Measurements from ENCODE around the gene NPAS3.

Gene NPAS3

DNA sequence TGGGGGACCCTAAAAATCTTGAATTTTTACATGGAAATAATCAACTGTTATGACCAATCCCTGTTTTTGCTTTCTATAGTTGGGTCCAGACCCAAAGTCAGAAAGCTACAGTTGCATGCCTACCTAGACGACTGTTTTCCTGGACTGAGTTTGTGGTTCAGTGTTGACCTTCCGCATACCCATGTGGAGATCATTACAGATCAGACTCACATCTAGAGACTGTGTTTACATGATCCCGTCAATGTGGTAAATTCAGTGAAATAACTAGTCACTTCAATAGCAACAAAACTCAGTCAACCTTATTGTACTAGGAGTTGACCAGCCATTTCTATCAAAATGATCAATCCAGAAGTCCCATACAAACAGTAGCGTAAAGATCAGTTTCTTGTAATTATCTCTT lies 754.6 kb downstream of the NPAS3 start:
- DNase-seq = no peak

GRCh38 chr14:33696165-33696564 lies 757.5 kb downstream of the NPAS3 start:
- DNase-seq = no peak

- no peak for DNase-seq
Measured at GRCh38 chr14:33699300-33699983, 760.8 kb downstream of the NPAS3 start.

DNA sequence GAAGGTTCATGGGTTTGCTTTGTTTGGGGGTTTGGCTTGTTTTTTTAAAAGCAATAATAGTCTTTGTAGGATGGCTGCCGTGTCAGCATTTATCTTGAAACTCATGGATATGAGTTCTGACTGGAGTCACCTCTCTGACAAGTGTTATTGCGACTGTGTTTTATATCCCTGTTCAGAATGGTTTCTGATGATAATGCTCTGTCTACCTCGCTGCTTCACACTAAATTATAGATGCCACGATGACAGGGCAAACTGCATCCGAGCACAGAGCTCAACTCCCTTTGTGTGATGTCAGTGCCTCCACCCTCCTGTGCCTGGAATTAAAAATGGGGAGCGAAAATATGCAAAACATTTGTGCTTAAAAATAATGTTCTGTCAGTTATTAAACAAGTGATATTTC lies 761.4 kb downstream of the NPAS3 start:
- DNase-seq = no peak

- no peak for DNase-seq
Measured at GRCh38 chr14:33702293-33702692, 763.6 kb downstream of the NPAS3 start.

GRCh38 chr14:33704481-33704880 lies 765.8 kb downstream of the NPAS3 start:
- no peak for DNase-seq

DNA sequence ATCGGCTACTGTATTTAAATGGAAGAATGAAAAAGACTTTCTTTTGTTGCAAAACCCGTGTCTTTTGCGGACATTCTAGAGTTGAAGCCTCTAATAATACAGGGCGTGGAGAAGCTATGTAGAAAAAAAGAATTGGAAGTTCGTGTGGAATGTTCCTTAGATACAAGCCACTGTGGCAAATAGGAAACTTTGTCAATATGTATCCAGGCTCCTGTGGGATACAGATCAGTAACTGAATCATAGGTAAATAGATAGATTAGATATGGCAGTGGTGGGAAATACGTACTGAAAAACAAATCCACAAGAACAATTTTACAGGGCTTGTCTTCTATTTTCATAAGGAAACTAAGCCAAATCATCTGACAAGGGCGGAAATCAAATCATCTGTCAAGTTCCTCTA lies 766.8 kb downstream of the NPAS3 start:
- no peak for DNase-seq

GRCh38 chr14:33707716-33708115 lies 769.0 kb downstream of the NPAS3 start:
- DNase-seq = no peak

DNA sequence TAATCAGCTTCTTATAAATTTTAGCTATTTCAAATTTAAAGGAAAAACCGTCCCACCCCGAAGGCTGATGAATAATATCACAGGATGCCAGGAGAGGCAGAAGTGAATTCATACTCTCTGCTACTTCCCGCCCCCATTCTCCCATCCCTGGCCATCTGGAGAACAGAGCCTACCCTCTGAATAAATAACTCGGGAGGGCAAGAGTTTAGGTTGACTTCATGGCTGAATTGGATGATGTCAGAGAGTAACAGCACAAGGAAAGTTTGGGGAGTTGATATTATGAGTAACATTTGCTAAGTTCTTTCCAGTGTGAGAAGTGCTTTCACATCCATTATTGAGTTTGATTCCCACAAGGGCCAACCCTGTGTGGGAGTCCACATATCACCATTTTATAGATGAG lies 770.6 kb downstream of the NPAS3 start:
- no peak for DNase-seq

DNA sequence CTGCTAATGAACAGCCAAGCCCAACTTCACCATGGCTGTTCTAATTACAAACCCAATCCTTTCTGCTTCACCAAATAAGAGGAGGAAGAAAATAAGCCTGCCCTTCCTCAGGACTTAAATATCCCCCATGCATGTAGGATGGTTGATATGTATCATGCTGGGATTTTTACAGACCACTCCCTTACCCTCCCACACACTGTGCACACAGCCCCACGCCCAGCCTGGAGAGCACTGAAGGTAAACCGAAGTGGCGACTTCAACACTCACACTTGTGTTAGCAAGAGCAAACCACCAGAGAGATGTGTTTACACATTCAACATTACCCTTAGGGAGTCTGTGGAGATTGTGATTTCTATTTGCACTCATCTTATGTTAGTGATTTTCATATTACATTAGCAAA lies 771.0 kb downstream of the NPAS3 start:
- DNase-seq = no peak

GRCh38 chr14:33710273-33710672 lies 771.6 kb downstream of the NPAS3 start:
- no peak for DNase-seq

GRCh38 chr14:33711194-33711593 lies 772.5 kb downstream of the NPAS3 start:
- no peak for DNase-seq

- DNase-seq = no peak
Measured at GRCh38 chr14:33711811-33712216, 773.1 kb downstream of the NPAS3 start.

GRCh38 chr14:33714527-33715226 lies 776.0 kb downstream of the NPAS3 start:
- no peak for DNase-seq

DNA sequence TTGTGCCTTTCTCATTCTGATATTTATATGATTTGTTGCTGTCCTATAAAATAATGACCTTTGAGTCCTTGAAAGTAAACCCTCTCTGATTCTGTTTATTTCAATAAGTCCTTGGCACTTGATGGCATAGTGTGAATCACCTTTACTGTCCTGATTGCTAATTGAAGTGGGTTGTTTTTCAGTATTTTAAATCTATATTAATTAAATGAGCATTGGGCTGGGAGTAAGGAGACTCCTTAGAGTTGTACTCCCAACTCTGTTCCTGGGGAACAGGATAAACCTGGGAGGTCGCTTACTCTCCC lies 776.5 kb downstream of the NPAS3 start:
- no peak for DNase-seq

- DNase-seq = no peak
Measured at GRCh38 chr14:33716921-33717320, 778.2 kb downstream of the NPAS3 start.

- no peak for DNase-seq
Measured at GRCh38 chr14:33717866-33718265, 779.2 kb downstream of the NPAS3 start.

DNA sequence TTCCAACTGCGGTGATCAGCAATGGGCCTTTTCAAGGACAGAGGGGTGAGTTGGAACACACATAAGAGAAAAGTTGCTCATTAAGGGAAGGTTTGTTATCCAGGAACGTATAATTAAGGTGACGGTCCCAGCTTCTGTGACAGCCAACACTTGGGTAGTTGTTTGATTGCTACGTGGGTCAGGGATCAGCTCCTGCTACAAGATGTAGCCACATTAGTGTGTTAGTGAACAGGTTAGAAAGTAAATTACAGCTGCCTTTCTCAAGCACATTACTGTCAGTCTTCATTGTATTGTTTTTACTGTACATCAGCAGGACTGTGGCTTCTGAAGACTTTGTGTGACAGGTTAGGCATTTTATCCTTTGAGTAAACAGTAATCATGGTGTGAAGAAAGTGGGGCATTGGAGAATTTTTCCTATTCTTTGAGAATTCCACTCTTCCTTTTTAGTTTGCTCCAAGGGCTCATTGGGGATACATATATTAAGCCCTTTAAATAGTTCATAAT lies 781.7 kb downstream of the NPAS3 start:
- DNase-seq = no peak

DNA sequence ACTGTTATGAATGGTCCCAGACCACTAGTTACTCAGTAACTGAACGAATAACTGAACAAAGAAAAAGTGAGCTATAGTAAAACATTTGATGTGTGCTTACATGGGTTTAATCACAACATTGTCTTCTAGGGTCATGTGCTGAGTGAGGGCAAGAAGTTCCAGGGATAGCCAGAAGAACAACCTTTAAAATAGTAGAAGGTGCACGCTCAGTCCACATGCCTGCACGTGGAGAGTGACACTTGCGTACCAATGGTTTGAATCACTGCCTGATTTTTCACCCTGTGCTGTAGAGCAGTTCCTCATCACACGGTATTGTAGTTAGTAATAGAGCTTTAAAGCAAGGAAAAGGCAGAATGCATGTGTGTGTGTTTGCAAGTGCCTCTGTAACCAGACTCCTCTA lies 788.0 kb downstream of the NPAS3 start:
- no peak for DNase-seq

DNA sequence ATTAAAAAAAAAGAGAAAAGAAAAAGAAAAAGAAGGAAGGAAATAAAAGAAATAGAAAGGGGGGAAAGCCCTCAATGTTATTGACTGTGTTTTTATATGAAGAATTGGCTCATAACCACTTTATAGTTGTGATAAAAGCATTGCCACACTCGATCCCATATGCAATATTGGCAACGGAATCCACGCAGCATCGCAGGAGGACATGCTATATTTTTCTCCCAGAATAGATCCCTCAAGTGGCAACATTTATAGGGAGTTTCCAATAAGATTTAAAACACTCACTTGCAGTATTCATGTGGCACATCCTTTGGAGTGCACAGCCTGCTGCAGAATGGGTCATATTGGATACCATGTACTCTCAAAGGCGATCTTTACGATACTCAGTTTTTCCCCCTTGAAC lies 788.9 kb downstream of the NPAS3 start:
- DNase-seq = no peak

DNA sequence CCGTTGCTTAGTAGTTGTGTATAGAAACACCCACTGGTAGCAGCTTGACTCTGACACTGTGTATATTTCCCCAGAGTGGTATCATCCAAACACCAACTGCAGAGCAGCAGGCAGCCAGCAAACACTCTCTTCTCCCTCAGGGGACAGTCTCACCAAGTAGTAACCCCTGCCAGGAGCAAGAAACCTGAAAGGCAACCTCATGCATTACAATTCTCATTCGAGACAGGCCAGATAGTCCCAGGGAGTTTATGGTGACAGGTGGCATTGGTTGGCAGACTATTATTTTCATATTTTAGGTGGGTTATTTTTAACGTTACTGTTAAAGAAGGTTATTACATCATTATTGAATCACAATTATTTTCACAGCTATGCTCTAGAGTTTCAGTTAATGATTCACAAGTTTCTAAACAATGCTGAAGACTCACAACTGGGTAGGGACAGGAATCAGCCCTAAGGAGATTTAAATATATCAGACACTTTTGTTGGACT lies 789.4 kb downstream of the NPAS3 start:
- no peak for DNase-seq

GRCh38 chr14:33730156-33730555 lies 791.5 kb downstream of the NPAS3 start:
- DNase-seq = no peak

DNA sequence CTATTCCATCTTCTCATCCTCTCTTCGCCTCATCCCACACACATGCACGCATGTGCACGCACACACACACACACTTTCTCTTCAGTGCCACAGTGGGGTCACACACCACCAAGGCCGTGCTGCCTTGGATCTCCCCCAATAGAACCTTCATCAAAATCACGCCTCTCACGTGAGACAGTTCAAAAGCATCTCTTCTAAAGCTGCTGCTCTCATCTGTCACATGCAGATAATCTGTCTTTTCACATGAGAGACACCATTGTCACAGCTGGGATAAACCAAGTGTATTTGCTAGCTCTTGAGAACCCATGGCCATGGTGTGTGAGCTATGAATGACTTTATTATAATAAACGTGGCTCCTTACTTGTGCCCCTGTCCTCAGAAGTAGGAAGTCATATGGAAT lies 793.5 kb downstream of the NPAS3 start:
- DNase-seq = no peak

DNA sequence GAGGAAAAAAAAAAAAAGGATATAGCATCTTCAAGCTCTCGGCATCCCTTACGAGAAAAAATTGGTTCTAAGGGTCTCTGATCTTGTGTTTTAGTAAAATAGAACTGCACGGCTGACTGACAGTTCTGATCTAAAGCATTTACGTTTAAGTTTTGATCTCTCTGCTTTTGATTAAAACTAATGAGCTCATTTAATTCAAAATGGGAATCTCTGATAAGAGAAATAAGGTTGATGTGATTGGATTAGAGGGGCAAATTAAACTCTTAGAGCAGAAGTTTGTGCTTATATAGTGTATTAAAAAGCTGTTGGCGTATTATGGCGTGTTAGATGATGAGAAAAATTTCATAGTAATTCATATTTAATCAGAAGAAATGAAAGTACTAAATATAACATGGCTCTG lies 794.6 kb downstream of the NPAS3 start:
- no peak for DNase-seq

DNA sequence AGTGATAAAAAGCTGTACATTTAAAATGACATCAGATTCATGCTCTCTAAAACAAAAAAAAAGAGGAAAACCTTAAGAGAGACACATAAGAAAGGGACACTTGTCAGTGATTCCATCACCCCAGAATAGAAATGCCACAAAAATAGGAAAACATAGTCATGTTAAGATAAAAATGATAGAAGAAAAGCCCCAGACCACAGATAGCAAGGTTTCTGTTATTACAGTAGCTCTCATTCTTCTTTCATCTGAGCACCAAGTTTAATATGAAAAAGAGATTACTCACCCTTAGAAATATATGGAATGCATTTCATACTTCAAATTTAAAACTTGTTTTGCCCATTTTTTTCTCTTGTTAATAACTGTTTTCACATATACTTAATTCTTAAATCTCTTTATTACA lies 795.0 kb downstream of the NPAS3 start:
- DNase-seq = no peak
